GM18861 (cell line): Measurements from ENCODE around the gene PATJ.

Source experiments
- ATAC-seq: cut with Tn5 transposase; IDR thresholded peaks from one replicate; pipeline ENCODE4 v1.9.1; 2021; ENCODE audit not compliant: unreplicated experiment

Gene PATJ

DNA sequence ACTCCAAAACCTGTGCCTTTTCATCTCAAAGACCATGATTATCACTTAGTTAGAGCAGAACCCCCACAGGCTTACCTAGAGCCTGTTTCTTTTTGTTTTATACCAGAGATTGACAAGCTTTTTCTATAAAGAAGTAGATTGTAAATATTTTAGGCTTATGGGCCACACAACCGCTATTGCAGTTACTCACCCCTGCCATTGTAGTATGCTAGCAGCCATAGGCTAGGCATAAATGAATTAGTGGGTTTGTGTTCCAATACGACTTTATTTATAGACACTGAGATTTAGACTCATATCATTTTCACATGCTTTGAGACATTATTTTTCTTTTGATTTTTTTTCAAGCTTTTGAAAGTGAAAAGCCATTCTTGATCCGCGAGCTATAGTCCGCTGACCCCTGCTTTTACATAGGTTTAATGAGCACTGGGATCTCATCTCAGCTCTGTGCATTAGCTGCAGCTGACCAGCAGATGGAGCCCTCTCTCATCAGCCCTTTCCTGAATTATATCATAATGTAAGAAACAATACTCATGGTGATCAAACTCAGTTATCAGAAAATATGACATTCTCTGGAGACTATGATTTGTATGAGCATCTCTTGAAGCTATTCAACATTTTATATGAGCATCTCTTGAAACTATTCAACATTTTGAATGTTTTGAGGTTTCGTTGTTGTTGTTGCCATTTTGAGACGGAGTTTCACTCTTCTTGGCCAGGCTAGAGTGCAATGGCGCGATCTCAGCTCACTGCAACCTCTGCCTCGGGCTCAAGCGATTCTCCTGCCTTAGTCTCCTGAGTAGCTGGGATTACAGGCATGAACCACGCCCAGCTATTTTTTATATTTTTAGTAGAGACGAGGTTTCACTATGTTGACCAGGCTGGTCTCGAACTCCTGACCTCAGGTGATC lies 340.4 kb downstream of the PATJ start:
- no peak for ATAC-seq

GRCh38 chr1:62084310-62084890 lies 342.1 kb downstream of the PATJ start:
- no peak for ATAC-seq

GRCh38 chr1:62088439-62088838 lies 346.2 kb downstream of the PATJ start:
- ATAC-seq = no peak

DNA sequence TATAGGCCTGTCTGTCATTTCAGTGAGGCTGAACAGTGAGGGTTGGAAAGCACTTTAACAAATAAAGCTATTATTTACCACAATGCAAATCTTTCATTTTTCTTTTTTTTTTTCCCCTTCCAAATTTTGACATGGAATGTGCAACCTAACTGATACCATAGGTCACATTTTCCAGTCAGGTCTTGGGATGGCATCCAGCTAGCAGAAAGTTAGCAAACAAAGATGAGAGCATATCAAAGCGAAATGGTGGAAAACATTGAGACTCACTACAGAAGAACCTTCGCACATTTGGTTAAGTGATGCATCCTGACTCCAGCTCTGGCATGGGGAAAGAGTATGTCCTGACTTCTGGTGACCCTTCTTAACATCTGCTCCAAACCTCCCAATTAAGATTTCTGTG lies 347.3 kb downstream of the PATJ start:
- no peak for ATAC-seq

DNA sequence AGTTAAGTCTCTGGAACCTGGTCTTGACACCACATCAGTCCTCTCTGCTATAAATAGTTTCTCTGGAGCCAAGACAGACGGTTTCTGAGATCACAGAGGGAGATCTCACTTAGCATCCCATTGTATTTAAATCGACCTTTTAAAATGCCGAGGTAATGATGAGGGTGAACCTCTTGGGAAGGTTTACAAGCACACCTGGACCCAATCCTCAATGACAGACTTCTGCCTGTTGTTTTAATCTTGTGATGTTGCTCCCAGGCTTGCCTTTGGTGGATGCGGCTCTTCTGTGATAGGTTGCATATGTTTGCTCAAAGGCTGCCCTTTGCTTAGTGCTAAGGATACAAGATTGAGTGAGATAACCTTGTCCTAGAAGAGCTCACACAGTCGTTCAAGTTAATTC lies 347.7 kb downstream of the PATJ start:
- ATAC-seq = no peak

- ATAC-seq = no peak
These were observed 349.8 kb downstream of the PATJ start for GRCh38 chr1:62092110-62092509.

DNA sequence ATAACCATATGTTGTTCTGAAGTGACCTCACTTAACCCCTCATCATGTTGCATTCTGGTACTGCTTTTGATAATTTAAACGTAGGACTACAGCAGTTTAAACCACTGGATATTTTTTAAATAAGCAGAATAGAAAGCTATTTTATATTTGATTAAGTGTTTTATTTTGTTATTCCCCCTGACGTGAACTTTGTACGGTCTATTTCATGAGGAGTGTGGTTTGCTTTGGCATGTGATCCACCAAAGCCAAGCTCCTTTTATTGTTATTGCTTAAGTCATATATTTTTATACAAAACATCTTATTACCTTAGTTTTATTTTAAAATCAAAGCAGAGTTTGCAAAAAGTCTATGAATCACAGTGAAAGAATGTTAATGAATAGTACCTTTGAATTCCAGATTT lies 351.0 kb downstream of the PATJ start:
- no peak for ATAC-seq

DNA sequence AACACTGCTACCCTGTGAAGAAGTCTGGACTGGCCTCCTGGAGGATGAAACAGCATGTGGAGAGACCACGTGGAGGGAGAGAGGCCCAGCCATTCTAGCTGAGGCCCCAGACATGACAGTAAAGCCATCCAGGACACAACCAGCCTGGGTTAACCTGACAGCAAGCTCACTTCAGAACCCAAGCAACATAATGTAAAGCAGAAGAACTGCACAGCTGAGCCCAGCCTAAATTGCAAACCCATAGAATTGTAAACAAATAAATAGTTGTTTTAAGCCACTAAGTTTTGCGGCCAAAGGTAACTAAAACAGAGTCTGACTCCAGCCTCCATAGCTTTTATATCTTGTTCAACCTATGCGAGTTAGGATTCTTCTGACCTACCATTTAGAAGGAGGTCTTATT lies 355.2 kb downstream of the PATJ start:
- no peak for ATAC-seq

- no peak for ATAC-seq
These were observed 358.2 kb downstream of the PATJ start for GRCh38 chr1:62100442-62100841.

DNA sequence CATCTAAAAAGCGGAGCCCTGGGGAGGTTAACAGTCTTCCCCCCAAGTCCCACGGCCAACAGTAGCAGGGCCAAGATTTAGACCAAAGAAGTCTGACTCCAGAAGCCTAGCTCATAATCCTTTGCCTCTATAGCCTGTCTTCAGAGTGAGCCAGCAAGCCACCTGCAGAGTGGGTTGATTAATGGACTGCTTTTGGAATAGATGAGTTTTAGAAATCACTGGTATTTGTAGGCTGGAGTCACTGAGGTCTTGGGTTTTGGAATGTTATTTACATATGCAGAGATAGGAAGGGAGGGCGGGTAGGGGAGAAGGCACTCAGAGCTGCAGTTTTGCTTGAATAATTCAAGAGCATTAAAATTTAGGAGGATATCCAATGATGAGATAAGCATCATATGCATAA lies 361.6 kb downstream of the PATJ start:
- no peak for ATAC-seq

DNA sequence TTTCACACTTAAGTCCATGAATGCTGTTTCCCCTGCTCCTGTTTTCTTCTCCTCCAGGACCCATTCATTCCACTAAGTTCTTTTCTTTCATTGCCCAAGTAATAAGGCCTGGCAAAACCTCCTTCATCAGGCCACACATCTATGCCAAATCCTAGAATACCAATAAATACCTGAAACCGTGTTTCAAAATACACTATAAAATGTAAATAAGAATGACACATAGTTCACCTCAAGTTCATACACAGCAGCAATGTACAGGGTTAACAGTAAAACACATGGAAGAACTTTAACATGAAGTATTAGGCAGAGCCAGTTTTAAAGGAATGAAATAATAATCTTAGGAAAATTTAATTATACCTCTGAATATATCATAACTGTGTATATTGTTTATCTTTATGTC lies 365.6 kb downstream of the PATJ start:
- no peak for ATAC-seq

GRCh38 chr1:62109124-62109523 lies 366.8 kb downstream of the PATJ start:
- ATAC-seq = no peak

DNA sequence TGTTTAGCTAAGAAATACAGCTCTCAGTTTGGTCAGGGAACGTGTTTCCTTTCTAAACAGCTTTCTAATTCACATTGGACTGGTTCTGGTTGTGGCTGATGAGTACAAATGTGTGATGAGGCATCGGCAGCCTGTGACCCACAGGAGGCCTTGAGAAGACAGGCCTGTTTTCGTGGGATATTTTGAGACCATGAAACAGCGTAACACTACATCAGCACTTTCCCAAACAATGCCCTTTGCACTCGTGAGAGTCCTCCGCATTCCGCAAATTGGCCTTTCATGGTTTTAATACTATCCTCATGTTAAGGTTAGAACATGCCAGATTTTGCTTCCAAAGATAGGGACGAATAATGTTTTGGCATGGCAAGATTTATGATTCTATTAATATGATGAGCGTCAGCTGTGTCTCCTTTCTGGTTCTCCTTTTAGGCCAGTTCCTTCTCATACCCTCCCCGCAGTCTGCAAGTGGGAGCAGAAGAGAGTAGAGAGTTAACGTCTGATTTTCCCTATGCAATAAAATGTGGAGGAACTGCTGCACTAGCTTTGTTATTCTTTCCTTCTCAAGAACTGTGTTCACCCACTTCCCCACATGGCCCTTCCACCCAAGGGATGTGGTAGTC lies 368.0 kb downstream of the PATJ start:
- no peak for ATAC-seq

GRCh38 chr1:62111084-62111483 lies 368.8 kb downstream of the PATJ start:
- ATAC-seq = no peak

- ATAC-seq = no peak
These were observed 371.2 kb downstream of the PATJ start for GRCh38 chr1:62113507-62113906.

- no peak for ATAC-seq
These were observed 374.9 kb downstream of the PATJ start for GRCh38 chr1:62117018-62117750.

GRCh38 chr1:62126579-62127290 lies 384.5 kb downstream of the PATJ start:
- no peak for ATAC-seq

- no peak for ATAC-seq
These were observed 386.5 kb downstream of the PATJ start for GRCh38 chr1:62128745-62129144.

GRCh38 chr1:62131093-62131725 lies 388.9 kb downstream of the PATJ start:
- ATAC-seq = peak; percentile 93

GRCh38 chr1:62138029-62138428 lies 395.7 kb downstream of the PATJ start:
- ATAC-seq = no peak
